NT2/D1 (cell line): ENCODE measurements around the gene BCKDHB.

Experiments used
- SUZ12 ChIP-seq: IDR thresholded peaks from 2 replicates; pipeline ENCODE4 v1.6.1; 2011; ENCODE audit not compliant: insufficient read length, insufficient read depth; ENCODE audit errors: extremely low read depth
- YY1 ChIP-seq: IDR thresholded peaks from 2 replicates; pipeline ENCODE4 v1.6.1; 2011; ENCODE audit not compliant: insufficient read length, insufficient read depth
- ZNF274 ChIP-seq: IDR thresholded peaks from 2 replicates; pipeline ENCODE4 v1.6.1; 2011; ENCODE audit warnings: mild to moderate bottlenecking, low read depth, low read length

- TF ChIP-seq YY1 (no peak), SUZ12 (no peak), ZNF274 (no peak)
Measured at GRCh38 chr6:80165143-80165542, 58.7 kb downstream of the BCKDHB start.
